Hematopoietic multipotent progenitor cell treated with erythropoietin and hydrocortisone succinate and interleukin-3 and kit ligand, for 15 days (in vitro differentiated cells): ENCODE results near the gene CFAP100.

ENCODE experiments used
- DNase-seq: peaks from one replicate; pipeline ENCODE4 v3.0.0-alpha.2; 2015; ENCODE audit warnings: low spot score

CFAP100 gene

GRCh38 chr3:126394179-126394976 is at the start of gene CFAP100:
CFAP100 (plus strand) TSS chr3:126394909; CDS start chr3:126396001, 1,092 bp downstream.
- DNase-seq: no peak

GRCh38 chr3:126345231-126345630 is 49.5 kb upstream of the CFAP100 start:
- DNase-seq: no peak

- DNase-seq: no peak
Measured at GRCh38 chr3:126345641-126346460, 48.9 kb upstream of the CFAP100 start.

- no peak for DNase-seq
Measured at GRCh38 chr3:126346466-126346865, 48.2 kb upstream of the CFAP100 start.

- DNase-seq: no peak
Measured at GRCh38 chr3:126347543-126348161, 47.1 kb upstream of the CFAP100 start.

- DNase-seq: no peak
Measured at GRCh38 chr3:126348308-126348920, 46.3 kb upstream of the CFAP100 start.

GRCh38 chr3:126349071-126349470 is 45.6 kb upstream of the CFAP100 start:
- DNase-seq: no peak

GRCh38 chr3:126349611-126350501 is 44.9 kb upstream of the CFAP100 start:
- no peak for DNase-seq

- no peak for DNase-seq
Measured at GRCh38 chr3:126350502-126351085, 44.1 kb upstream of the CFAP100 start.

GRCh38 chr3:126351086-126351770 is 43.5 kb upstream of the CFAP100 start:
- no peak for DNase-seq

- no peak for DNase-seq
Measured at GRCh38 chr3:126351771-126352475, 42.8 kb upstream of the CFAP100 start.

- DNase-seq: no peak
Measured at GRCh38 chr3:126352476-126353454, 41.9 kb upstream of the CFAP100 start.

GRCh38 chr3:126353694-126354321 is 40.9 kb upstream of the CFAP100 start:
- DNase-seq: no peak

GRCh38 chr3:126354776-126355175 is 39.9 kb upstream of the CFAP100 start:
- DNase-seq: no peak

- no peak for DNase-seq
Measured at GRCh38 chr3:126355251-126355650, 39.5 kb upstream of the CFAP100 start.

GRCh38 chr3:126355777-126356372 is 38.8 kb upstream of the CFAP100 start:
- peak; percentile 29 for DNase-seq
